CD4-positive, alpha-beta T cell (primary cell): ENCODE measurements around the gene CBLN1. TPM values are rescaled to one million over a fixed set of nuclear protein-coding genes. Genes with fewer than 3 reads are reported as not detected.

Experiments used
- ATAC-seq: fragments of 200-7000 bp; cut with Tn5 transposase; one replicate; pipeline ENCODE4 v1.10.0; 2022; ENCODE audit warnings: mild to moderate bottlenecking; ENCODE audit not compliant: poor library complexity
- CTCF ChIA-PET: fragments of 350-600 bp; sonication (Branson Sonifier 250); formaldehyde crosslinking; loops from one replicate; lab custom pipeline; 2021; ENCODE audit warnings: antibody characterized with exemption, inconsistent platforms; lab: Charles Lee
- POLR2A ChIA-PET: fragments of 350-600 bp; sonication (Branson Sonifier 250); formaldehyde crosslinking; loops from one replicate; lab custom pipeline; 2021; ENCODE audit warnings: antibody characterized with exemption, inconsistent platforms; lab: Charles Lee
- DNase-seq, 14 experiments: peaks; one replicate each; pipeline ENCODE4 v3.0.0-alpha.2; 2013 to 2020; ENCODE audit warnings: mixed read lengths in 2 of 14
- H3K27ac ChIP-seq, 2 donors: one replicate each; pipeline versions ENCODE4 v1.5.1 to v1.7.0; 2013; ENCODE audit warnings: low read length in 2 of 2, low read depth in 1 of 2, mild to moderate bottlenecking in 1 of 2
- H3K27me3 ChIP-seq, 2 experiments: 1 replicate in 1 of 2; 2 replicates in 1 of 2; pipeline versions ENCODE4 v1.6.1 to v1.7.0; 2013; ENCODE audit warnings: low read length in 2 of 2, control low read depth in 1 of 2, mild to moderate bottlenecking in 1 of 2, moderate library complexity in 1 of 2; ENCODE audit not compliant: insufficient read depth in 2 of 2, control insufficient read depth in 1 of 2
- H3K36me3 ChIP-seq: one replicate; pipeline ENCODE4 v1.6.1; 2013; ENCODE audit warnings: low read length, control low read depth; ENCODE audit not compliant: insufficient read depth
- H3K4me1 ChIP-seq: one replicate; pipeline ENCODE4 v1.6.1; 2013; ENCODE audit warnings: low read length, control low read depth; ENCODE audit not compliant: insufficient read depth
- H3K4me3 ChIP-seq: one replicate; pipeline ENCODE4 v1.5.1; 2013; ENCODE audit warnings: mild to moderate bottlenecking, low read length, moderate library complexity
- H3K9me3 ChIP-seq, 2 experiments: 1 replicate in 1 of 2; 2 replicates in 1 of 2; pipeline versions ENCODE4 v1.6.1 to v1.7.0; 2013; ENCODE audit warnings: low read length in 2 of 2, mild to moderate bottlenecking in 2 of 2, control low read depth in 1 of 2, moderate library complexity in 1 of 2; ENCODE audit not compliant: control insufficient read depth in 1 of 2, insufficient read depth in 1 of 2
- H3K27ac Mint-ChIP-seq: one replicate; pipeline ENCODE4 v1.8.0; 2020; ENCODE audit warnings: mixed read lengths
- H3K27me3 Mint-ChIP-seq: one replicate; pipeline ENCODE4 v1.8.0; 2021; ENCODE audit warnings: mixed read lengths
- H3K36me3 Mint-ChIP-seq: one replicate; pipeline ENCODE4 v1.8.0; 2021; ENCODE audit warnings: low read depth, mixed read lengths
- H3K4me1 Mint-ChIP-seq: one replicate; pipeline ENCODE4 v1.8.0; 2021; ENCODE audit warnings: low read depth, mixed read lengths
- H3K4me3 Mint-ChIP-seq: one replicate; pipeline ENCODE4 v1.8.0; 2020; ENCODE audit warnings: mild to moderate bottlenecking, mixed read lengths
- H3K9me3 Mint-ChIP-seq: one replicate; pipeline ENCODE4 v1.8.0; 2020; ENCODE audit warnings: mixed read lengths
- intact Hi-C, 2 experiments: fragments of 100-400 bp; cut with DNase I in 1 of 2; cut with micrococcal nuclease in 1 of 2; formaldehyde crosslinking; loops; one replicate each; pipeline versions ENCODE4 v1.15.1 to v1.9.0; 2023 to 2025; cut with DNase I, micrococcal nuclease
- total RNA-seq, 174 experiments: library from RNA in 2 of 174; stranded (reverse) in 2 of 174; gene quantifications; one replicate each; pipeline ENCODE4 v1.2.3 and lab custom pipeline; 2021 to 2026
- TF ChIP-seq, protein P1 (sequence below): fragments of 200-600 bp; IDR thresholded peaks from one replicate; pipeline ENCODE4 v1.8.0; 2022; ENCODE audit warnings: antibody characterized with exemption, mild to moderate bottlenecking

The CBLN1 gene
- total RNA-seq, 2 experiments from 2014 or later: not detected

DNA sequence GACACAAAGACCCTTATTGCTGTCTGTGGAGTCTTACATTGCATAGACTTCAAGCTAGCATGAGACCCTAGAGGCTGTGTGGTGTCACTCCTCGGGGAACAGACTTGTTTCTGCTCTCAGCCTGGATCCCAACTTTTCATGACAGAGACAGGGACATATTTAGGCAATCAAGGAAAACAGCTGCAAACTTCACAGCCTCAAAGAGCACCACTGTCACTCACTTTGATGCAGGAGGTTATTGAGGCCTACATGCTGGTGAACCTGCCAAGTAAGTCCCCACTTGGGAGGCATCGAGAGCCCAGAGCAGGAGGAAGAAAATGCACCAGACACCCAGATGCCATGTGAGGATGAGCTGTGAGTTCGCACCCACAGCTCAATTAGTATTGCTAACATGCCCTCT, 10.3 kb downstream of the CBLN1 start:
- Histone ChIP-seq H3K9me3 (peaks cover 0 to 15% of the 10 kb centered on the region in 2 experiments), H3K4me1 (no peaks in the 10 kb centered on the region), H3K36me3 (no peaks in the 10 kb centered on the region), H3K27ac (no peak overlapping the region), H3K4me3 (no peak overlapping the region), H3K27me3 (peaks cover 25 to 44% of the 10 kb centered on the region in 2 experiments)
- H3K4me1 Mint-ChIP-seq: no peaks in the 10 kb centered on the region
- peaks cover 68% of the 10 kb centered on the region for H3K27me3 Mint-ChIP-seq
- peaks cover 5% of the 10 kb centered on the region for H3K9me3 Mint-ChIP-seq
- TF ChIP-seq, protein P1, sequence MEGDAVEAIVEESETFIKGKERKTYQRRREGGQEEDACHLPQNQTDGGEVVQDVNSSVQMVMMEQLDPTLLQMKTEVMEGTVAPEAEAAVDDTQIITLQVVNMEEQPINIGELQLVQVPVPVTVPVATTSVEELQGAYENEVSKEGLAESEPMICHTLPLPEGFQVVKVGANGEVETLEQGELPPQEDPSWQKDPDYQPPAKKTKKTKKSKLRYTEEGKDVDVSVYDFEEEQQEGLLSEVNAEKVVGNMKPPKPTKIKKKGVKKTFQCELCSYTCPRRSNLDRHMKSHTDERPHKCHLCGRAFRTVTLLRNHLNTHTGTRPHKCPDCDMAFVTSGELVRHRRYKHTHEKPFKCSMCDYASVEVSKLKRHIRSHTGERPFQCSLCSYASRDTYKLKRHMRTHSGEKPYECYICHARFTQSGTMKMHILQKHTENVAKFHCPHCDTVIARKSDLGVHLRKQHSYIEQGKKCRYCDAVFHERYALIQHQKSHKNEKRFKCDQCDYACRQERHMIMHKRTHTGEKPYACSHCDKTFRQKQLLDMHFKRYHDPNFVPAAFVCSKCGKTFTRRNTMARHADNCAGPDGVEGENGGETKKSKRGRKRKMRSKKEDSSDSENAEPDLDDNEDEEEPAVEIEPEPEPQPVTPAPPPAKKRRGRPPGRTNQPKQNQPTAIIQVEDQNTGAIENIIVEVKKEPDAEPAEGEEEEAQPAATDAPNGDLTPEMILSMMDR: no peak
- intact Hi-C loops: no loop called here
- ATAC-seq (no peak), DNase-seq (no peak)
- POLR2A ChIA-PET: no interaction called here
- no peak overlapping the region for H3K27ac Mint-ChIP-seq
- no peak overlapping the region for H3K4me3 Mint-ChIP-seq
- no peaks in the 10 kb centered on the region for H3K36me3 Mint-ChIP-seq
- CTCF ChIA-PET: interaction anchor here (0.7 kb wide), 1 partner anchor 60 kb away, joined by 4 read pairs; no protein-coding TSS in a partner anchor

DNA sequence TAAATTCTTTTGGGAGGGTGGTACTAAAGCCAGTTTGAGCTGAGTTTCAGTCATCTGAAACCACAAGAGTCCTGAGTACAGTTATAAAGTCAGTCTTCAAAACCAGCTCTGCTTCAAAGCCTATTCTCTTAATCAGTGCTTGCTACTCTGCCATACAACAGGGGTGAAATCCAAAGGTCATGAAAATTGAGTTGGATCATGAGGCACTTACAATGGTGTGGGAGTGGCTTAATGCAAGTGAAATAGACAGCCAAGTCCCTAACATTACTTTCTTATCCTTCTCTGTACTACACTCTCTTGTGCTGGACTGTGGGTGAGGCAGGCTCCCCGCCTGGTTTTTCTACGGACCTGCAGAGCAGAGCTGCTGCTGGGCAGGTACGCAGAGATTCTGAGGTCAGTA, 12.4 kb downstream of the CBLN1 start:
- CTCF ChIA-PET: no interaction called here
- no peaks in the 10 kb centered on the region for H3K4me1 ChIP-seq
- Mint-ChIP-seq H3K27ac (no peak overlapping the region), H3K27me3 (peaks cover 47% of the 10 kb centered on the region), H3K9me3 (peaks cover 5% of the 10 kb centered on the region), H3K4me1 (no peaks in the 10 kb centered on the region), H3K36me3 (no peaks in the 10 kb centered on the region), H3K4me3 (no peak overlapping the region)
- H3K36me3 ChIP-seq: no peaks in the 10 kb centered on the region
- TF ChIP-seq, protein P1: no peak
- DNase-seq (no peak), ATAC-seq (no peak)
- H3K27ac ChIP-seq: no peak overlapping the region
- peaks cover 7 to 22% of the 10 kb centered on the region in 2 experiments for H3K27me3 ChIP-seq
- POLR2A ChIA-PET: no interaction called here
- H3K4me3 ChIP-seq: no peak overlapping the region
- intact Hi-C loops: no loop called here
- H3K9me3 ChIP-seq: no peaks in the 10 kb centered on the region

GRCh38 chr16:49268667-49269066, 13.0 kb downstream of the CBLN1 start:
- TF ChIP-seq, protein P1: no peak
- intact Hi-C loops: no loop called here
- Histone ChIP-seq H3K4me1 (no peaks in the 10 kb centered on the region), H3K4me3 (no peak overlapping the region), H3K27me3 (peaks cover 4 to 17% of the 10 kb centered on the region in 2 experiments), H3K27ac (no peak overlapping the region), H3K9me3 (no peaks in the 10 kb centered on the region), H3K36me3 (no peaks in the 10 kb centered on the region)
- Mint-ChIP-seq H3K9me3 (peaks cover 5% of the 10 kb centered on the region), H3K36me3 (no peaks in the 10 kb centered on the region), H3K27ac (no peak overlapping the region), H3K4me3 (no peak overlapping the region), H3K4me1 (no peaks in the 10 kb centered on the region), H3K27me3 (peaks cover 42% of the 10 kb centered on the region)
- ChIA-PET CTCF (no interaction called here), POLR2A (no interaction called here)
- no peak for ATAC-seq
- DNase-seq: no peak
